Uterus (tissue), 2 donors: Measurements from ENCODE around the gene MTHFSD.

ENCODE experiments used
- POLR2A ChIP-seq, 2 donors: fragments of 450-650 bp; IDR thresholded peaks; one replicate each; pipeline ENCODE4 v1.6.1; 2016; ENCODE audit warnings: antibody characterized with exemption in 2 of 2, mild to moderate bottlenecking in 1 of 2, moderate library complexity in 1 of 2
- TF ChIP-seq, protein P1 (sequence below), 4 experiments: fragments of 200-600 bp in 2 of 4; fragments of 450-650 bp in 2 of 4; sonication (generic) in 2 of 4; IDR thresholded peaks; one replicate each; pipeline ENCODE4 v1.5.1; 2016 to 2019; ENCODE audit warnings: antibody characterized with exemption in 4 of 4, mild to moderate bottlenecking in 2 of 4, moderate library complexity in 1 of 4

DNA sequence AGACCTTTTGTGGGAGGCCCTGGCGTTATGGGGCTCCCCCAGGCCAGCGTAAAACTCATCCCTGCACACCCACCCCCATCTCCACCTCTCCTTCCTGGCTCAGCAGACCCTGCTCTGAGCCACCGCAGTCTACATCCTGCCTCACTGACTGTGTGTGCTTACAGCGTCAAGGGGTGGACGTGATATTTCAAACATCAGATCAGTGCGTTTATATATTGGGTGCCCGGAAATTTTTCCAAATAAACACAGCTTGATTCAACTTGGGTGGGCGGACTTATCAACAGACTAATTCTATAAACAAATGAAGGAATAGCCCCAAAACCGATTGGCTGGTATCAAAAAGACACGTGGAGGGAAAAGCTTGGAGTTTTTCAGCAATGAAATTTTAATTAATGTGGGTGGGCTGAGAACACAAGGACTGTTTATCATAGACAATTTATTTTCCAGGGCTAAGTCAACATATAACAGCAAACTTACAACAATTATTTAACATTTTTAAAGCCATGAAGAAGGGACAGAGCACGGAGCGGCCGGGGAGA lies 23.1 kb upstream of the MTHFSD start, which contains the start of gene FOXL1:
- TF ChIP-seq POLR2A (IDR thresholded peaks at IDR 0.05): no peak
- TF ChIP-seq, protein P1, sequence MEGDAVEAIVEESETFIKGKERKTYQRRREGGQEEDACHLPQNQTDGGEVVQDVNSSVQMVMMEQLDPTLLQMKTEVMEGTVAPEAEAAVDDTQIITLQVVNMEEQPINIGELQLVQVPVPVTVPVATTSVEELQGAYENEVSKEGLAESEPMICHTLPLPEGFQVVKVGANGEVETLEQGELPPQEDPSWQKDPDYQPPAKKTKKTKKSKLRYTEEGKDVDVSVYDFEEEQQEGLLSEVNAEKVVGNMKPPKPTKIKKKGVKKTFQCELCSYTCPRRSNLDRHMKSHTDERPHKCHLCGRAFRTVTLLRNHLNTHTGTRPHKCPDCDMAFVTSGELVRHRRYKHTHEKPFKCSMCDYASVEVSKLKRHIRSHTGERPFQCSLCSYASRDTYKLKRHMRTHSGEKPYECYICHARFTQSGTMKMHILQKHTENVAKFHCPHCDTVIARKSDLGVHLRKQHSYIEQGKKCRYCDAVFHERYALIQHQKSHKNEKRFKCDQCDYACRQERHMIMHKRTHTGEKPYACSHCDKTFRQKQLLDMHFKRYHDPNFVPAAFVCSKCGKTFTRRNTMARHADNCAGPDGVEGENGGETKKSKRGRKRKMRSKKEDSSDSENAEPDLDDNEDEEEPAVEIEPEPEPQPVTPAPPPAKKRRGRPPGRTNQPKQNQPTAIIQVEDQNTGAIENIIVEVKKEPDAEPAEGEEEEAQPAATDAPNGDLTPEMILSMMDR (IDR thresholded peaks at IDR 0.05): no peak
